GM03348 (cell line): ENCODE results near the gene AMBRA1.
A peak's percentile ranks its signal among the peaks of the same experiment; 100 is the strongest.

Experiments
- DNase-seq: peaks from one replicate; pipeline ENCODE4 v3.0.0; 2012; ENCODE audit warnings: low spot score

AMBRA1 gene

GRCh38 chr11:46505741-46506482 lies 87.9 kb downstream of the AMBRA1 start:
- DNase-seq, result no peak

- no peak for DNase-seq
These were observed 88.8 kb downstream of the AMBRA1 start for GRCh38 chr11:46504817-46505613.

DNA sequence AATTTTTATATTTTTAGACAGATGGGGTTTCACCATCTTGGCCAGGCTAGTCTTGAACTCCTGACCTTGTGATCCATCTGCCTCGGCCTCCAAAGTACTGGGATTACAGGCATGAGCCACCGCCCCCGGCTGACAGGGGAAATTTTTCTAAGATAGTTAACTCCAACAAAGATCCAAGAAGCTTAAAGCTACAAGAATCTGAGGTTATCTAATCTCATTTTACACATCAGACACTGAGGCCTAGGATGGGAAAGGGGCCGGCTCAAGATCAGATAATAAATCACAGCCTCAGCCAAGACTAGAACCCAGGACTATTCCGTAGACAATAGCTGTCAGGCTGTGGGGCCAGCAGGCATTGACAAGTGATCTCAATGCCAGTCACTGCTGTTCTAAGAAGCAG lies 94.0 kb downstream of the AMBRA1 start:
- DNase-seq, result no peak

GRCh38 chr11:46498968-46499367 lies 94.9 kb downstream of the AMBRA1 start:
- DNase-seq, result no peak

DNA sequence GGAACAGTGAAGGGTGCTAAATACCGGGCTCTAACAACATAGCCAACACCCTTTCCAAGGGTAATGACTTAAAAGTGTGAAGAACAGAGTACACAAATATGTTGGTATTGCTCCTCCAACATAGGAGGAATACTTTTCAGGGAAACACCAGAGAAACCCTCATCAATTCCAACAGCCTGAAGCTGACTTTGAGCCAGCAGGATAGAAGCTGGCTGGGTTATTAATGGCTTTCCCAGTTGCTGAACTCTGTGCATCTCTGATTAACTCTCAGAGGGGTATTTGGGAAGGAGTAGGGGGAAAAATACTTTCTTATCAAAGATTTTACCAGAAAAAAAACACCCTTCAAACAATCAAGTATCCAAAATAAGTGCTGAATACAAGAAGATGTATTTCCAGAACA lies 95.6 kb downstream of the AMBRA1 start:
- no peak for DNase-seq

DNA sequence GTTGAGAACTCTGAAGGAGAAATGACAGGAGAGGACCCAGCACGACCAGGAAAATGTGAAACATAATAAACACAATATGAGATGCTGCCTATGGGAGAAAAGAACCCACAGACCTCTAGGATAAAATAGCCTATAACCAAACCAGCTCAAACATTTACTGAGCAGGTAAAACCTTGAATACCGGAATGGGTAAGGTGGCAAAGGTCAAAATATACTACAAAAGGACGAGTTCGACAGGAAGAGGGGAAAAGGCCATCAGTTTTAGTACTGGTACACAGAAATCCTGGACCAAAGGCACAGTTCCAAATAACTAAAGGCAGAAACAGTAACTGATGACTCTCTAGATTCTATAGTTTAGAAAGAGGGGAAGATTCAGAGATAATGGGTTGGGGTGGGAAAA lies 96.3 kb downstream of the AMBRA1 start:
- no peak for DNase-seq

- no peak for DNase-seq
These were observed 100.0 kb downstream of the AMBRA1 start for GRCh38 chr11:46493791-46494190.

GRCh38 chr11:46492532-46492931 lies 101.3 kb downstream of the AMBRA1 start:
- no peak for DNase-seq

GRCh38 chr11:46491661-46492330 lies 102.0 kb downstream of the AMBRA1 start:
- peak; percentile 32 for DNase-seq

DNA sequence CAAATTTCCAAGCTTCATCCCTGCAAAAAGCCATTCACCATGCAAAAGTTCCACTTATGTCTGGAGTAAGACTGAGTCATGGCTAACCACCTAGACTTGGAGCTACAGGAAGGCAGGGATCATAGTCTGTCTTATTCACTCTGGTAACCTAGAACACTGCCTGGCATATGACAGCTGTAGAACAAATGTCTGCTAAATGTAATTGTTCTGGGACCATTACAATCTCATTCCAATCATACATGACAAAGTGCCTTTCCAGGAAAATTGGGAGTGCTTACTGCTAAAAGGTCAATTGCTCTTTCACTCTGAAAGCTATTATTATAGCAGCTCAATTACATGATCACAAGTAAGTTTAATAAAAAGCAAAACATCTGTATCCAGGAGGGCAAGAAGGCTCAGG lies 103.2 kb downstream of the AMBRA1 start:
- DNase-seq, result no peak

- DNase-seq, result peak; percentile 42
These were observed 103.9 kb downstream of the AMBRA1 start for GRCh38 chr11:46489656-46490560.

GRCh38 chr11:46485856-46486443 lies 107.9 kb downstream of the AMBRA1 start:
- no peak for DNase-seq

- no peak for DNase-seq
These were observed 109.7 kb downstream of the AMBRA1 start for GRCh38 chr11:46484101-46484500.

- DNase-seq, result no peak
These were observed 112.9 kb downstream of the AMBRA1 start for GRCh38 chr11:46480909-46481308.

- DNase-seq, result no peak
These were observed 113.6 kb downstream of the AMBRA1 start for GRCh38 chr11:46480166-46480726.

DNA sequence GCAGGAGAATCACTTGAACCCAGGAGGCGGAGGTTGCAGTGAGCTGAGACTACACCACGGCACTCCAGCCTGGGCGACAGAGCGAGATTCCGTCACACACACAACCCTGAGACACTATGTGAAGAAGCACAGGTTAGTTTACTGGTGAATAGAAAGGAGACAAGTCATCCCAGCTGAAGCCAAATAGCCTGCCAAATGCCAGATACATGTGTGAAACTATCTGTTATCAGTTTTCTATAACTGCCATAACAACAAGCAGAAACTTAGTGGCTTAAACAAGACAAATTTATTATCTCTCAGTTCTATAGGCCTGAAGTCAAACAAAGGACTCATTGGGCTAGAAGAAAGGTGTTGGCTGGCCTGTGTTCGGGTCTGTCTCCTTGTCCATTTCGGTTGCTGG lies 114.2 kb downstream of the AMBRA1 start:
- no peak for DNase-seq

- no peak for DNase-seq
These were observed 115.6 kb downstream of the AMBRA1 start for GRCh38 chr11:46478196-46478595.

DNA sequence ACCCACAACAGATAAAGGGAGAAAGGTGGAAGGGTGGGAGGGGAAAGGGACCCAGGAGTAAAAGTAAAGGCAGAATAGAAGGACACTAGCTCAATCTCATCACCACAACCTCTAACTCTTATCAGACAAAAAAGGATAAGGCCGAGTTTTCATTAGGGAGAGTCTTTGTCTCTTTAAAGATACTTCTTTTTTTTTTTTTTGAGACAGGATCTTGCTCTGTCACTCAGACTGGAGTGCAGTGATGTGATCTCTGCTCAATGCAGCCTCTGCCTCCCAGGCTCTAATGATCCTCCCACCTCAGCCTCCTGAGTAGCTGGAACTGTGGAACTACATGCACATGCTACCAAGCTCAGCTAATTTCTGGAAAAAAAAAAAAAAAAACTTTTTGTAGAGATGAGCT lies 116.7 kb downstream of the AMBRA1 start:
- DNase-seq, result no peak

- no peak for DNase-seq
These were observed 117.8 kb downstream of the AMBRA1 start for GRCh38 chr11:46475926-46476545.

GRCh38 chr11:46475051-46475925 lies 118.5 kb downstream of the AMBRA1 start:
- DNase-seq, result no peak
